ENCODE measurements around the gene SDE2. TPM values are rescaled to one million over a fixed set of nuclear protein-coding genes. Genes with fewer than 3 reads are reported as not detected.
A peak's percentile ranks its signal among the peaks of the same experiment; 100 is the strongest.

Gene SDE2
- total and polyA plus RNA-seq, 10 of the 15 experiments (the other 5 are each of a cell fraction or from before 2014, with no cell fraction given): 2.7 to 19.4 (median 12.6) TPM

GRCh38 chr1:225990705-225991464 is 8.3 kb downstream of the SDE2 start (continued):
- TF ChIP-seq EP300 (IDR thresholded peaks at IDR 0.05; ENCODE audit: borderline replicate concordance in 1 of 2, control insufficient read depth in 1 of 2, low read depth in 2 of 2, low read length in 2 of 2) (no peak), SUZ12 (IDR thresholded peaks at IDR 0.05; ENCODE audit: unreplicated experiment) (no peak), KLF5 (IDR thresholded peaks at IDR 0.05; ENCODE audit: partially characterized antibody) (no peak), IRF4 (IDR thresholded peaks at IDR 0.05; ENCODE audit: low read depth, low read length) (no peak), NFYB (IDR thresholded peaks at IDR 0.05; ENCODE audit: insufficient read depth, low read depth, low read length) (no peak), KDM1A (IDR thresholded peaks at IDR 0.05; ENCODE audit: borderline replicate concordance) (no peak), JUNB (IDR thresholded peaks at IDR 0.05) (no peak), POLR2AphosphoS5 (IDR thresholded peaks at IDR 0.05; ENCODE audit: low read length) (no peak), SUPT20H (IDR thresholded peaks at IDR 0.05; ENCODE audit: borderline replicate concordance, control insufficient read depth, low read depth, low read length) (no peak), WRNIP1 (IDR thresholded peaks at IDR 0.05; ENCODE audit: borderline replicate concordance, low read depth, low read length) (no peak), RAD51 (IDR thresholded peaks at IDR 0.05) (no peak), PAX8 (IDR thresholded peaks at IDR 0.05) (no peak), CREB1 (IDR thresholded peaks at IDR 0.05; ENCODE audit: low read depth) (peak; percentile 20; the same call in 1 of the 2 replicates), SMC3 (IDR thresholded peaks at IDR 0.05; ENCODE audit: borderline replicate concordance, low read length) (no peak), RAD21 (IDR thresholded peaks at IDR 0.05; ENCODE audit: insufficient read depth, low read depth, low read length) (no peak), USF1 (IDR thresholded peaks at IDR 0.05; ENCODE audit: borderline replicate concordance, extremely low read length, insufficient read depth, low read depth, low read length) (no peak), STAT1 (conservative IDR thresholded peaks at IDR 0.05) (no peak), YBX1 (IDR thresholded peaks at IDR 0.05) (no peak), ZBTB33 (IDR thresholded peaks at IDR 0.05) (no peak), HCFC1 (IDR thresholded peaks at IDR 0.05; ENCODE audit: low read length) (no peak), GATAD2B (conservative IDR thresholded peaks at IDR 0.05; ENCODE audit: low read depth) (no peak), ZNF622 (IDR thresholded peaks at IDR 0.05) (no peak), BACH1 (IDR thresholded peaks at IDR 0.05; ENCODE audit: borderline replicate concordance) (no peak), RELB (IDR thresholded peaks at IDR 0.05; ENCODE audit: low read depth) (0 out of 2 replicates have a peak, but pooled peaks have one; percentile 40), MTA2 (IDR thresholded peaks at IDR 0.05; ENCODE audit: low read depth) (peak; percentile 59; the same call in 1 of the 2 replicates), CBX3 (IDR thresholded peaks at IDR 0.05; ENCODE audit: borderline replicate concordance, low read depth) (no peak), CHD2 (IDR thresholded peaks at IDR 0.05; ENCODE audit: borderline replicate concordance, low read depth, low read length) (no peak), EGR1 (IDR thresholded peaks at IDR 0.05; ENCODE audit: borderline replicate concordance in 1 of 2, low read depth in 2 of 2, low read length in 2 of 2) (no peak)
